Endothelial cell of umbilical vein (primary cell): Measurements from ENCODE around the gene SLC35D2.

ENCODE experiments used
- CTCF ChIP-seq, 2 donors: IDR thresholded peaks; 1 replicate in 1 of 2; 2 replicates in 1 of 2; pipeline ENCODE4 v1.5.1; 2011; ENCODE audit warnings: low read length in 2 of 2, mild to moderate bottlenecking in 2 of 2, moderate library complexity in 2 of 2, control low read depth in 1 of 2, inconsistent platforms in 1 of 2, low read depth in 1 of 2; ENCODE audit not compliant: insufficient read depth in 1 of 2; ENCODE audit errors: extremely low read depth in 1 of 2
- EZH2 ChIP-seq: IDR thresholded peaks from 2 replicates; pipeline ENCODE4 v1.6.1; 2012; ENCODE audit warnings: borderline replicate concordance, low read depth, mild to moderate bottlenecking, moderate library complexity, low read length, inconsistent platforms; ENCODE audit not compliant: severe bottlenecking
- FOS ChIP-seq: IDR thresholded peaks from 2 replicates; pipeline ENCODE4 v1.6.1; 2011; ENCODE audit warnings: mild to moderate bottlenecking, low read length, moderate library complexity, borderline replicate concordance; ENCODE audit not compliant: insufficient read depth
- GATA2 ChIP-seq: IDR thresholded peaks from 2 replicates; pipeline ENCODE4 v1.7.0; 2011; ENCODE audit warnings: low read depth, mild to moderate bottlenecking, moderate library complexity, mixed read lengths, low read length; ENCODE audit not compliant: insufficient read length, insufficient read depth
- JUN ChIP-seq: IDR thresholded peaks from 2 replicates; pipeline ENCODE4 v1.6.1; 2011; ENCODE audit warnings: borderline replicate concordance, low read depth; ENCODE audit not compliant: insufficient read length, insufficient read depth
- MAX ChIP-seq: IDR thresholded peaks from 2 replicates; pipeline ENCODE4 v1.6.1; 2011; ENCODE audit not compliant: insufficient read depth, insufficient read length
- MYC ChIP-seq: IDR thresholded peaks from one replicate; pipeline ENCODE4 v1.6.1; 2011; ENCODE audit warnings: mild to moderate bottlenecking, low read depth, low read length
- POLR2A ChIP-seq: IDR thresholded peaks from 2 replicates; pipeline ENCODE4 v1.6.1; 2012; ENCODE audit warnings: low read depth, mild to moderate bottlenecking, control low read depth, low read length

- no peak for TF ChIP-seq CTCF (IDR thresholded peaks at IDR 0.05; ENCODE audit: extremely low read depth in 1 of 2, insufficient read depth in 1 of 2, low read depth in 1 of 2, low read length in 2 of 2)
- TF ChIP-seq MYC = no peak
- TF ChIP-seq MAX = no peak
- no peak for TF ChIP-seq POLR2A
- no peak for TF ChIP-seq JUN
- no peak for TF ChIP-seq FOS
- TF ChIP-seq EZH2 = no peak
- TF ChIP-seq GATA2 = no peak
These were observed 39.8 kb downstream of the SLC35D2 start for GRCh38 chr9:96343515-96344360.
